PC-3 (cell line): Measurements from ENCODE around the gene STX7. TPM values are rescaled to one million over a fixed set of nuclear protein-coding genes. Genes with fewer than 3 reads are reported as not detected.

Experiments used
- ATAC-seq: fragments of 200-7000 bp; cut with Tn5 transposase; 2 replicates; pipeline ENCODE4 v1.9.1; 2020; ENCODE audit warnings: mild to moderate bottlenecking, moderate library complexity
- BruUV-seq: library from RNA; stranded (reverse); fragments of 400-500 nt; replicated peaks from 2 replicates; lab custom pipeline; 2021; lab: Mats Ljungman, UMichigan
- CTCF ChIA-PET: fragments of 300-600 bp; sonication (Branson Sonifier 250); formaldehyde crosslinking; loops from one replicate; lab custom pipeline; 2022; ENCODE audit warnings: antibody characterized with exemption; lab: Charles Lee
- POLR2A ChIA-PET: fragments of 300-600 bp; sonication (Branson Sonifier 250); formaldehyde crosslinking; loops from one replicate; lab custom pipeline; 2022; ENCODE audit warnings: antibody characterized with exemption; ENCODE audit not compliant: unreplicated experiment; lab: Charles Lee
- DNase-seq: peaks from one replicate; pipeline ENCODE4 v3.0.0-alpha.2; 2015
- H2AFZ ChIP-seq: fragments of 300-600 bp; sonication (generic); 2 replicates; pipeline ENCODE4 v1.6.0; 2016; ENCODE audit warnings: antibody characterized with exemption, low read length
- H3F3A ChIP-seq: fragments of 300-600 bp; sonication (generic); one replicate; pipeline ENCODE4 v1.6.0; 2017; ENCODE audit warnings: antibody characterized with exemption, low read length, control low read depth, mild to moderate bottlenecking; ENCODE audit not compliant: unreplicated experiment
- H3K27ac ChIP-seq: fragments of 300-600 bp; sonication (generic); 2 replicates; pipeline ENCODE4 v1.5.1; 2016; ENCODE audit warnings: mild to moderate bottlenecking, low read length
- H3K27me3 ChIP-seq: fragments of 300-600 bp; sonication (generic); 2 replicates; pipeline ENCODE4 v1.6.1; 2016; ENCODE audit warnings: low read length, mixed read lengths
- H3K36me3 ChIP-seq: fragments of 300-600 bp; sonication (generic); 2 replicates; pipeline ENCODE4 v1.6.1; 2016; ENCODE audit warnings: low read depth, mixed run types, low read length, mixed read lengths
- H3K4me1 ChIP-seq: fragments of 300-600 bp; sonication (generic); 2 replicates; pipeline ENCODE4 v1.5.1; 2016; ENCODE audit warnings: low read length; ENCODE audit not compliant: insufficient read depth
- H3K4me2 ChIP-seq: fragments of 300-600 bp; sonication (generic); 2 replicates; pipeline ENCODE4 v1.6.0; 2016; ENCODE audit warnings: low read length
- H3K4me3 ChIP-seq: fragments of 300-600 bp; sonication (generic); 2 replicates; pipeline ENCODE4 v1.5.1; 2016; ENCODE audit warnings: mild to moderate bottlenecking, low read length, mixed read lengths
- H3K79me2 ChIP-seq: fragments of 300-600 bp; sonication (generic); 2 replicates; pipeline ENCODE4 v1.6.1; 2017; ENCODE audit warnings: low read length, mixed read lengths
- H3K9ac ChIP-seq: fragments of 300-600 bp; sonication (generic); 2 replicates; pipeline ENCODE4 v1.6.0; 2016; ENCODE audit warnings: mild to moderate bottlenecking, low read length
- H3K9me2 ChIP-seq: fragments of 300-600 bp; sonication (generic); replicated peaks from 2 replicates; pipeline ENCODE4 v1.6.1; 2016; ENCODE audit warnings: mixed run types, low read length, mixed read lengths
- H3K9me3 ChIP-seq: fragments of 300-600 bp; sonication (generic); 2 replicates; pipeline ENCODE4 v1.6.1; 2016; ENCODE audit warnings: low read length, mixed read lengths
- H4K20me1 ChIP-seq: fragments of 300-600 bp; sonication (generic); 2 replicates; pipeline ENCODE4 v1.6.1; 2016; ENCODE audit warnings: low read length, mixed read lengths
- CTCF ChIP-seq: fragments of 300-600 bp; sonication (generic); conservative IDR thresholded peaks from 2 replicates; pipeline ENCODE4 v1.5.1; 2017; ENCODE audit warnings: antibody characterized with exemption, low read depth, mild to moderate bottlenecking, low read length
- EZH2 ChIP-seq: fragments of 300-600 bp; sonication (generic); IDR thresholded peaks from one replicate; pipeline ENCODE4 v1.6.1; 2017; ENCODE audit warnings: antibody characterized with exemption, mild to moderate bottlenecking, low read length; ENCODE audit not compliant: unreplicated experiment
- EZH2phosphoT487 ChIP-seq: fragments of 300-600 bp; sonication (generic); IDR thresholded peaks from 2 replicates; pipeline ENCODE4 v1.6.1; 2018; ENCODE audit warnings: mild to moderate bottlenecking, antibody characterized with exemption, low read length, borderline replicate concordance
- intact Hi-C: fragments of 100-400 bp; cut with micrococcal nuclease; formaldehyde crosslinking; loops from 2 replicates; pipeline ENCODE4 v1.9.0; 2023
- total RNA-seq: library from RNA; depleted of rRNA; stranded (reverse); fragments of >200 nt; gene quantifications from 2 replicates; pipeline ENCODE4 v1.2.3, GENCODE V29; 2014

The STX7 gene
- total RNA-seq, 1 experiment from 2014 or later = 27.4 TPM

GRCh38 chr6:132413499-132413802, 99.5 kb downstream of the STX7 start:
- H3K79me2 ChIP-seq = no peaks in the 10 kb centered on the region
- CTCF ChIA-PET = no interaction called here

DNA sequence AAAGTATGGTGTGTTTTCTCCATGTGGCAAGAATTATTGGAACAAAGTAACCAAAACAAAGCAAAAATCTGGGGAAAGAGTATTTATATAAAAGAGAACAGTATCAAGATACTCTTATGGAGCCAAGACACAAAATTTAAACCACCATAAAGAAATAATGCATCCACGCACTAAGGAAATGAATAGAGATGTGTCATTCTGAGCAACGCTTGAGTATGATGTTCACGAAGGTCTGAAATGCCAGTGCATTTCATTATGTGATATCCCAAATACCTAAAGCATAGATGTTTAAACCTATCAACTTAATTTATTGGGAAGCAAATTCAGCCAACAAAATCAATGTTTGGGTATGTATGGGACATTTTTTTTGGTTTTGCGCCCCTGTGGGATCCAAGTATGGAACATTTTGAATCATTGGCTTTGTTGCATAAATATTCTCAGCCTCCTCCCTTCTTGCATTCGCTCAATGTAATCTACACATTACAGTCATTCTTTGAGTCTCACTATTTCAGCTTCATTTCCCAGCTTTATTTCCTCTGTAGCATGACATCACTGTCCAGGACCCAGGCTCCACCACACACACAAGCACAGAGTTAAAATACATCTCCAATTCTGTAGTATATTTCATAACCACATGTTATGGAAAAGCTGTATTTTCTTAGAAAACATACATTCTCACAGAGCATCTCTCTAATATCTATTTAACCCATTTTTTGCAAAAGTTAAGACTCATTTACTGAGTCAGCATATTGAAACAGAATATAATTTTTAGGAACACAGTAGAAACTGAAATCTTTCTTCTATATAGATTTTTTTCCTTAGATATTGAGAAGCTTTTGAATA, 100.0 kb downstream of the STX7 start:
- no peaks in the 10 kb centered on the region for H3K4me1 ChIP-seq
- ATAC-seq (no peak), DNase-seq (no peak)
- H3K9ac ChIP-seq = no peak overlapping the region
- no peaks in the 10 kb centered on the region for H3K9me3 ChIP-seq
- no peak overlapping the region for H3K4me3 ChIP-seq
- ChIA-PET CTCF (no interaction called here), POLR2A (no interaction called here)
- H3F3A ChIP-seq = no peaks in the 10 kb centered on the region
- intact Hi-C loops = no loop called here
- H3K4me2 ChIP-seq = no peak overlapping the region
- H3K27ac ChIP-seq = no peak overlapping the region
- H3K27me3 ChIP-seq = no peaks in the 10 kb centered on the region
- BruUV-seq = no TSS peak
- H3K79me2 ChIP-seq = no peaks in the 10 kb centered on the region
- H3K9me2 ChIP-seq = no peaks in the 10 kb centered on the region
- no peaks in the 10 kb centered on the region for H3K36me3 ChIP-seq
- no peaks in the 10 kb centered on the region for H4K20me1 ChIP-seq
- TF ChIP-seq CTCF (no peak), EZH2 (no peak), EZH2phosphoT487 (no peak)
- H2AFZ ChIP-seq = no peak overlapping the region

More at GRCh38 chr6:132413499-132413802, 99.5 kb downstream of the STX7 start:
- no peaks in the 10 kb centered on the region for H3K27me3 ChIP-seq
- BruUV-seq = no TSS peak
- H2AFZ ChIP-seq = no peak overlapping the region
- no peaks in the 10 kb centered on the region for H3K36me3 ChIP-seq
- no peak for DNase-seq
- POLR2A ChIA-PET = no interaction called here
- H3K9ac ChIP-seq = no peak overlapping the region
- no peak for ATAC-seq
- no peak overlapping the region for H3K4me3 ChIP-seq
- no peaks in the 10 kb centered on the region for H3K4me1 ChIP-seq
- no peaks in the 10 kb centered on the region for H3K9me3 ChIP-seq
- no peaks in the 10 kb centered on the region for H3F3A ChIP-seq
- no peak overlapping the region for H3K27ac ChIP-seq
- intact Hi-C loops = no loop called here
- no peak overlapping the region for H3K4me2 ChIP-seq
- no peaks in the 10 kb centered on the region for H4K20me1 ChIP-seq
- H3K9me2 ChIP-seq = no peaks in the 10 kb centered on the region
- TF ChIP-seq EZH2phosphoT487 (no peak), CTCF (no peak), EZH2 (no peak)

- no peaks in the 10 kb centered on the region for H3F3A ChIP-seq
- H4K20me1 ChIP-seq = no peaks in the 10 kb centered on the region
- no peak overlapping the region for H3K9ac ChIP-seq
- no peaks in the 10 kb centered on the region for H3K79me2 ChIP-seq
- intact Hi-C loops = no loop called here
- H3K9me2 ChIP-seq = no peaks in the 10 kb centered on the region
- TF ChIP-seq EZH2 (no peak), CTCF (no peak), EZH2phosphoT487 (no peak)
- H3K27ac ChIP-seq = no peak overlapping the region
- no peaks in the 10 kb centered on the region for H3K36me3 ChIP-seq
- H3K4me2 ChIP-seq = no peak overlapping the region
- ATAC-seq (no peak), DNase-seq (no peak)
- BruUV-seq = no TSS peak
- H3K27me3 ChIP-seq = no peaks in the 10 kb centered on the region
- ChIA-PET POLR2A (no interaction called here), CTCF (no interaction called here)
- no peak overlapping the region for H3K4me3 ChIP-seq
- no peaks in the 10 kb centered on the region for H3K9me3 ChIP-seq
- H3K4me1 ChIP-seq = no peaks in the 10 kb centered on the region
- H2AFZ ChIP-seq = no peak overlapping the region
These were observed 101.6 kb downstream of the STX7 start for GRCh38 chr6:132411296-132411695.
